Inflammatory macrophage treated with lipopolysaccharide for 1 hour (primary cell): ENCODE measurements around the gene RAB33A.
A peak's percentile ranks its signal among the peaks of the same experiment; 100 is the strongest.

Experiments used
- DNase-seq, 2 donors: peaks; one replicate each; pipeline ENCODE4 v3.0.0-alpha.2; 2020 to 2022

The RAB33A gene

GRCh38 chrX:130171446-130172126, at the start of gene RAB33A:
Gene RAB33A (plus strand): TSS chrX:130171962. CDS start chrX:130172063, 101 bp downstream.
- no peak for DNase-seq

GRCh38 chrX:130124577-130124976, 47.2 kb upstream of the RAB33A start:
- no peak for DNase-seq

- no peak for DNase-seq
Observed at GRCh38 chrX:130125091-130125874, 46.5 kb upstream of the RAB33A start.

GRCh38 chrX:130130990-130131389, 40.8 kb upstream of the RAB33A start:
- no peak for DNase-seq

GRCh38 chrX:130136496-130136895, 35.3 kb upstream of the RAB33A start:
- no peak for DNase-seq

- DNase-seq = no peak
Observed at GRCh38 chrX:130136961-130137360, 34.8 kb upstream of the RAB33A start.

GRCh38 chrX:130139474-130140201, 32.1 kb upstream of the RAB33A start:
- DNase-seq = no peak

- DNase-seq = no peak
Observed at GRCh38 chrX:130144509-130144908, 27.3 kb upstream of the RAB33A start.

GRCh38 chrX:130145123-130145522, 26.6 kb upstream of the RAB33A start:
- no peak for DNase-seq

GRCh38 chrX:130147631-130148030, 24.1 kb upstream of the RAB33A start:
- DNase-seq = no peak

- DNase-seq = no peak
Observed at GRCh38 chrX:130155564-130155963, 16.2 kb upstream of the RAB33A start.

- DNase-seq = no peak
Observed at GRCh38 chrX:130158311-130158710, 13.5 kb upstream of the RAB33A start.

GRCh38 chrX:130159776-130160175, 12.0 kb upstream of the RAB33A start:
- DNase-seq = no peak

GRCh38 chrX:130162094-130162735, 9.5 kb upstream of the RAB33A start:
- DNase-seq = no peak

GRCh38 chrX:130163398-130163797, 8.4 kb upstream of the RAB33A start:
- no peak for DNase-seq

GRCh38 chrX:130165181-130165702, 6.5 kb upstream of the RAB33A start:
- DNase-seq = no peak

- DNase-seq = peak; percentile 80 to 83
Observed at GRCh38 chrX:130165703-130166502, 5.9 kb upstream of the RAB33A start, which contains the start of gene AIFM1. Gene AIFM1 (minus strand): TSS chrX:130165841. CDS start chrX:130165656, 185 bp downstream.

- DNase-seq = no peak
Observed at GRCh38 chrX:130166503-130166777, 5.3 kb upstream of the RAB33A start.

- DNase-seq = no peak
Observed at GRCh38 chrX:130167040-130167439, 4.7 kb upstream of the RAB33A start.

- DNase-seq = peak; percentile 31 to 39
Observed at GRCh38 chrX:130170752-130171445, 863 bp upstream of the RAB33A start.

GRCh38 chrX:130172127-130172845, 524 bp downstream of the RAB33A start:
- no peak for DNase-seq
